Measurements from ENCODE around the gene PEX14.

- TF ChIP-seq, protein P1, sequence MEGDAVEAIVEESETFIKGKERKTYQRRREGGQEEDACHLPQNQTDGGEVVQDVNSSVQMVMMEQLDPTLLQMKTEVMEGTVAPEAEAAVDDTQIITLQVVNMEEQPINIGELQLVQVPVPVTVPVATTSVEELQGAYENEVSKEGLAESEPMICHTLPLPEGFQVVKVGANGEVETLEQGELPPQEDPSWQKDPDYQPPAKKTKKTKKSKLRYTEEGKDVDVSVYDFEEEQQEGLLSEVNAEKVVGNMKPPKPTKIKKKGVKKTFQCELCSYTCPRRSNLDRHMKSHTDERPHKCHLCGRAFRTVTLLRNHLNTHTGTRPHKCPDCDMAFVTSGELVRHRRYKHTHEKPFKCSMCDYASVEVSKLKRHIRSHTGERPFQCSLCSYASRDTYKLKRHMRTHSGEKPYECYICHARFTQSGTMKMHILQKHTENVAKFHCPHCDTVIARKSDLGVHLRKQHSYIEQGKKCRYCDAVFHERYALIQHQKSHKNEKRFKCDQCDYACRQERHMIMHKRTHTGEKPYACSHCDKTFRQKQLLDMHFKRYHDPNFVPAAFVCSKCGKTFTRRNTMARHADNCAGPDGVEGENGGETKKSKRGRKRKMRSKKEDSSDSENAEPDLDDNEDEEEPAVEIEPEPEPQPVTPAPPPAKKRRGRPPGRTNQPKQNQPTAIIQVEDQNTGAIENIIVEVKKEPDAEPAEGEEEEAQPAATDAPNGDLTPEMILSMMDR (conservative IDR thresholded peaks at IDR 0.05; ENCODE audit: low read depth in 2 of 2), result no peak
- TF ChIP-seq POLR2AphosphoS5 (IDR thresholded peaks at IDR 0.05; ENCODE audit: low read depth) (no peak), EZH2 (IDR thresholded peaks at IDR 0.05; ENCODE audit: low read depth, unreplicated experiment) (no peak)
- TF ChIP-seq, protein P2, sequence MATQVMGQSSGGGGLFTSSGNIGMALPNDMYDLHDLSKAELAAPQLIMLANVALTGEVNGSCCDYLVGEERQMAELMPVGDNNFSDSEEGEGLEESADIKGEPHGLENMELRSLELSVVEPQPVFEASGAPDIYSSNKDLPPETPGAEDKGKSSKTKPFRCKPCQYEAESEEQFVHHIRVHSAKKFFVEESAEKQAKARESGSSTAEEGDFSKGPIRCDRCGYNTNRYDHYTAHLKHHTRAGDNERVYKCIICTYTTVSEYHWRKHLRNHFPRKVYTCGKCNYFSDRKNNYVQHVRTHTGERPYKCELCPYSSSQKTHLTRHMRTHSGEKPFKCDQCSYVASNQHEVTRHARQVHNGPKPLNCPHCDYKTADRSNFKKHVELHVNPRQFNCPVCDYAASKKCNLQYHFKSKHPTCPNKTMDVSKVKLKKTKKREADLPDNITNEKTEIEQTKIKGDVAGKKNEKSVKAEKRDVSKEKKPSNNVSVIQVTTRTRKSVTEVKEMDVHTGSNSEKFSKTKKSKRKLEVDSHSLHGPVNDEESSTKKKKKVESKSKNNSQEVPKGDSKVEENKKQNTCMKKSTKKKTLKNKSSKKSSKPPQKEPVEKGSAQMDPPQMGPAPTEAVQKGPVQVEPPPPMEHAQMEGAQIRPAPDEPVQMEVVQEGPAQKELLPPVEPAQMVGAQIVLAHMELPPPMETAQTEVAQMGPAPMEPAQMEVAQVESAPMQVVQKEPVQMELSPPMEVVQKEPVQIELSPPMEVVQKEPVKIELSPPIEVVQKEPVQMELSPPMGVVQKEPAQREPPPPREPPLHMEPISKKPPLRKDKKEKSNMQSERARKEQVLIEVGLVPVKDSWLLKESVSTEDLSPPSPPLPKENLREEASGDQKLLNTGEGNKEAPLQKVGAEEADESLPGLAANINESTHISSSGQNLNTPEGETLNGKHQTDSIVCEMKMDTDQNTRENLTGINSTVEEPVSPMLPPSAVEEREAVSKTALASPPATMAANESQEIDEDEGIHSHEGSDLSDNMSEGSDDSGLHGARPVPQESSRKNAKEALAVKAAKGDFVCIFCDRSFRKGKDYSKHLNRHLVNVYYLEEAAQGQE (IDR thresholded peaks at IDR 0.05; ENCODE audit: unreplicated experiment), result no peak
Observed at GRCh38 chr1:10634075-10634427, 159.3 kb downstream of the PEX14 start.

All from GM23338 (cell line).